ENCODE results near the gene CTAGE6.
"Not testable (repeated sequence)": the region's sequence is repeated elsewhere in the genome, so short reads cannot be mapped to it uniquely, and the experiment has no call there.

CTAGE6 gene

GRCh38 chr7:143737037-143737819, 20.3 kb downstream of the CTAGE6 start:
- peak; percentile 52 for DNase-seq (ENCODE audit: low read depth)
- not testable (repeated sequence) for H3K4me3 ChIP-seq (ENCODE audit: low read depth, low read length)
- TF ChIP-seq CTCF (IDR thresholded peaks at IDR 0.05; ENCODE audit: low read depth, low read length): peak; percentile 49

- TF ChIP-seq MYC (IDR thresholded peaks at IDR 0.05; ENCODE audit: low read depth, low read length): no peak
- no peak for TF ChIP-seq MAX (IDR thresholded peaks at IDR 0.05; ENCODE audit: low read depth, low read length)
- TF ChIP-seq CTCF (IDR thresholded peaks at IDR 0.05; ENCODE audit: low read depth, low read length): no peak
- TF ChIP-seq POLR2A (IDR thresholded peaks at IDR 0.05; ENCODE audit: extremely low read depth, insufficient read length): no peak
- DNase-seq (ENCODE audit: low read depth): no peak
- H3K4me3 ChIP-seq (ENCODE audit: low read depth, low read length): no peak overlapping the region
These were observed 21.5 kb downstream of the CTAGE6 start for GRCh38 chr7:143735962-143736361.

- TF ChIP-seq MAX (IDR thresholded peaks at IDR 0.05; ENCODE audit: low read depth, low read length) (no peak), CTCF (IDR thresholded peaks at IDR 0.05; ENCODE audit: low read depth, low read length) (no peak), POLR2A (IDR thresholded peaks at IDR 0.05; ENCODE audit: extremely low read depth, insufficient read length) (no peak), MYC (IDR thresholded peaks at IDR 0.05; ENCODE audit: low read depth, low read length) (no peak)
These were observed 23.6 kb downstream of the CTAGE6 start for GRCh38 chr7:143733876-143734275.

GRCh38 chr7:143728333-143728862, 29.1 kb downstream of the CTAGE6 start:
- TF ChIP-seq CTCF (IDR thresholded peaks at IDR 0.05; ENCODE audit: low read depth, low read length) (no peak), MAX (IDR thresholded peaks at IDR 0.05; ENCODE audit: low read depth, low read length) (no peak), MYC (IDR thresholded peaks at IDR 0.05; ENCODE audit: low read depth, low read length) (no peak), POLR2A (IDR thresholded peaks at IDR 0.05; ENCODE audit: extremely low read depth, insufficient read length) (no peak)
- no peak overlapping the region for H3K4me3 ChIP-seq (ENCODE audit: low read depth, low read length)
- no peak for DNase-seq (ENCODE audit: low read depth)

More at GRCh38 chr7:143733876-143734275, 23.6 kb downstream of the CTAGE6 start:
- DNase-seq (ENCODE audit: low read depth): no peak
- H3K4me3 ChIP-seq (ENCODE audit: low read depth, low read length): no peak overlapping the region

GRCh38 chr7:143727561-143727960, 29.9 kb downstream of the CTAGE6 start:
- DNase-seq (ENCODE audit: low read depth); H3K4me3 ChIP-seq (ENCODE audit: low read depth, low read length): not testable (repeated sequence)

- not testable (repeated sequence) for H3K4me3 ChIP-seq (ENCODE audit: low read depth, low read length); DNase-seq (ENCODE audit: low read depth)
These were observed 31.4 kb downstream of the CTAGE6 start for GRCh38 chr7:143726143-143726542.

- not testable (repeated sequence) for H3K4me3 ChIP-seq (ENCODE audit: low read depth, low read length); DNase-seq (ENCODE audit: low read depth)
These were observed 37.2 kb downstream of the CTAGE6 start for GRCh38 chr7:143720335-143720734.

GRCh38 chr7:143715543-143716193, 41.8 kb downstream of the CTAGE6 start:
- H3K4me3 ChIP-seq (ENCODE audit: low read depth, low read length); DNase-seq (ENCODE audit: low read depth): not testable (repeated sequence)

GRCh38 chr7:143714581-143715454, 42.7 kb downstream of the CTAGE6 start:
- H3K4me3 ChIP-seq (ENCODE audit: low read depth, low read length); DNase-seq (ENCODE audit: low read depth): not testable (repeated sequence)

- not testable (repeated sequence) for H3K4me3 ChIP-seq (ENCODE audit: low read depth, low read length); DNase-seq (ENCODE audit: low read depth)
These were observed 45.1 kb downstream of the CTAGE6 start for GRCh38 chr7:143712381-143712780.

GRCh38 chr7:143711727-143712324, 45.7 kb downstream of the CTAGE6 start:
- not testable (repeated sequence) for H3K4me3 ChIP-seq (ENCODE audit: low read depth, low read length); DNase-seq (ENCODE audit: low read depth)
